Liver (tissue), 9 donors: Measurements from ENCODE around the gene PARP9. TPM values are rescaled to one million over a fixed set of nuclear protein-coding genes. Genes with fewer than 3 reads are reported as not detected.

Source experiments
- DNase-seq: peaks from one replicate; pipeline ENCODE4 v3.0.0-alpha.2; 2017; ENCODE audit warnings: low spot score
- H3K27ac ChIP-seq, 2 donors: one replicate each; pipeline ENCODE4 v1.7.0; 2013; ENCODE audit warnings: inconsistent platforms in 2 of 2, low read length in 2 of 2, control low read depth in 1 of 2, low read depth in 1 of 2, mild to moderate bottlenecking in 1 of 2
- H3K27me3 ChIP-seq, 4 donors: one replicate each; pipeline versions ENCODE4 v1.6.1 to v1.7.0; 2013; ENCODE audit warnings: low read length in 3 of 4, inconsistent platforms in 1 of 4, mild to moderate bottlenecking in 1 of 4, moderate library complexity in 1 of 4; ENCODE audit not compliant: control insufficient read depth in 4 of 4, insufficient read depth in 4 of 4
- H3K36me3 ChIP-seq, 4 donors: one replicate each; pipeline versions ENCODE4 v1.6.1 to v1.7.0; 2013; ENCODE audit warnings: low read length in 3 of 4, mild to moderate bottlenecking in 3 of 4, low read depth in 1 of 4, moderate library complexity in 1 of 4; ENCODE audit not compliant: control insufficient read depth in 4 of 4, insufficient read depth in 3 of 4
- H3K4me1 ChIP-seq, 4 donors: one replicate each; pipeline versions ENCODE4 v1.6.1 to v1.7.0; 2013; ENCODE audit warnings: low read length in 3 of 4, mild to moderate bottlenecking in 3 of 4, moderate library complexity in 1 of 4; ENCODE audit not compliant: control insufficient read depth in 4 of 4, insufficient read depth in 4 of 4
- H3K4me3 ChIP-seq, 3 donors: one replicate each; pipeline versions ENCODE4 v1.6.1 to v1.7.0; 2013; ENCODE audit warnings: low read length in 3 of 3, control low read depth in 1 of 3, low read depth in 1 of 3, mild to moderate bottlenecking in 1 of 3
- H3K9ac ChIP-seq, 2 donors: one replicate each; pipeline ENCODE4 v1.7.0; 2013; ENCODE audit warnings: low read length in 2 of 2, mild to moderate bottlenecking in 2 of 2, moderate library complexity in 2 of 2, control low read depth in 1 of 2, low read depth in 1 of 2
- H3K9me3 ChIP-seq, 4 donors: one replicate each; pipeline versions ENCODE4 v1.6.1 to v1.7.0; 2013; ENCODE audit warnings: low read length in 3 of 4; ENCODE audit not compliant: control insufficient read depth in 4 of 4
- ATF3 ChIP-seq: IDR thresholded peaks from 2 replicates; pipeline ENCODE4 v1.6.1; 2016; ENCODE audit warnings: antibody characterized with exemption
- CTCF ChIP-seq: fragments of 150-350 bp; IDR thresholded peaks from 2 replicates; pipeline ENCODE4 v1.5.1; 2017; ENCODE audit warnings: improper control_type of control experiment, low read depth, low read length; ENCODE audit not compliant: missing input control
- EGR1 ChIP-seq, 2 donors: IDR thresholded peaks; 2 replicates each; pipeline ENCODE4 v1.6.1; 2016 to 2018; ENCODE audit warnings: antibody characterized with exemption in 2 of 2, low read depth in 2 of 2
- FOXA1 ChIP-seq: IDR thresholded peaks from 2 replicates; pipeline ENCODE4 v1.6.1; 2016; ENCODE audit warnings: antibody characterized with exemption
- FOXA2 ChIP-seq: IDR thresholded peaks from 2 replicates; pipeline ENCODE4 v1.6.1; 2016; ENCODE audit warnings: antibody characterized with exemption
- GABPA ChIP-seq, 2 donors: IDR thresholded peaks in 1 of 2; conservative IDR thresholded peaks in 1 of 2; 2 replicates each; pipeline ENCODE4 v1.6.1; 2016; ENCODE audit warnings: antibody characterized with exemption in 2 of 2, mild to moderate bottlenecking in 1 of 2, moderate library complexity in 1 of 2
- HNF4A ChIP-seq, 2 donors: conservative IDR thresholded peaks; 2 replicates each; pipeline ENCODE4 v1.6.1; 2016; ENCODE audit warnings: antibody characterized with exemption in 2 of 2, mild to moderate bottlenecking in 2 of 2
- HNF4G ChIP-seq: IDR thresholded peaks from 2 replicates; pipeline ENCODE4 v1.6.1; 2016; ENCODE audit warnings: antibody characterized with exemption
- JUND ChIP-seq, 2 donors: IDR thresholded peaks; 2 replicates each; pipeline ENCODE4 v1.6.1; 2016; ENCODE audit warnings: antibody characterized with exemption in 2 of 2
- MAX ChIP-seq: IDR thresholded peaks from 2 replicates; pipeline ENCODE4 v1.6.1; 2016; ENCODE audit warnings: antibody characterized with exemption
- NR2F2 ChIP-seq: IDR thresholded peaks from 2 replicates; pipeline ENCODE4 v1.6.1; 2016; ENCODE audit warnings: antibody characterized with exemption
- RAD21 ChIP-seq, 2 donors: IDR thresholded peaks; 2 replicates each; pipeline ENCODE4 v1.6.1; 2016; ENCODE audit warnings: antibody characterized with exemption in 2 of 2, mild to moderate bottlenecking in 2 of 2
- REST ChIP-seq: IDR thresholded peaks from 2 replicates; pipeline ENCODE4 v1.6.1; 2016; ENCODE audit warnings: antibody characterized with exemption, mild to moderate bottlenecking
- RXRA ChIP-seq, 2 donors: IDR thresholded peaks; 2 replicates each; pipeline ENCODE4 v1.6.1; 2017 to 2018; ENCODE audit warnings: antibody characterized with exemption in 2 of 2, mild to moderate bottlenecking in 1 of 2
- SP1 ChIP-seq: IDR thresholded peaks from 2 replicates; pipeline ENCODE4 v1.6.1; 2018; ENCODE audit warnings: antibody characterized with exemption, mild to moderate bottlenecking
- TAF1 ChIP-seq: conservative IDR thresholded peaks from 2 replicates; pipeline ENCODE4 v1.6.1; 2016; ENCODE audit warnings: antibody characterized with exemption, mild to moderate bottlenecking
- YY1 ChIP-seq: IDR thresholded peaks from 2 replicates; pipeline ENCODE4 v1.6.1; 2016; ENCODE audit warnings: antibody characterized with exemption, mild to moderate bottlenecking
- ZBTB33 ChIP-seq: IDR thresholded peaks from 2 replicates; pipeline ENCODE4 v1.6.1; 2016; ENCODE audit warnings: antibody characterized with exemption
- WGBS: extraction: QIAGEN DNeasy Blood & Tissue Kit; methylation state at CpG from one replicate; pipeline ENCODE4 v1.1.7; 2013; 5-methylcytosine and 5-hydroxymethylcytosine counted together
- polyA plus RNA-seq, 2 donors: library from polyadenylated mRNA; stranded (reverse) in 1 of 2; unstranded in 1 of 2; fragments of 200-250 nt in 1 of 2; fragments of >200 nt in 1 of 2; fragmentation: Nextera tagmentation in 1 of 2; extraction: Ambion mirVana in 1 of 2; gene quantifications; one replicate each; pipeline versions ENCODE4 v1.2.1 to v1.2.3, GENCODE V29; 2013 to 2015
- total RNA-seq, 2 donors: library from RNA; depleted of rRNA; stranded (reverse); fragments of >200 nt; gene quantifications; one replicate each; pipeline ENCODE4 v1.2.3, GENCODE V29; 2014
- donor health status: healthy.
- donor health status: healthy.
- donor health status: healthy.
- donor health status: healthy.
- donor health status: healthy.

Gene PARP9
- total and polyA plus RNA-seq, 4 donors: 34.8 to 74.0 (median 48.9) TPM

- TF ChIP-seq HNF4A (conservative IDR thresholded peaks at IDR 0.05) (no peak), SP1 (no peak), FOXA1 (no peak), RXRA (IDR thresholded peaks at IDR 0.05) (no peak), GABPA (IDR thresholded peaks at IDR 0.05 in 1 of 2, conservative IDR thresholded peaks at IDR 0.05 in 1 of 2) (no peak), FOXA2 (no peak), ATF3 (no peak), HNF4G (no peak), REST (no peak), RAD21 (IDR thresholded peaks at IDR 0.05) (no peak), JUND (IDR thresholded peaks at IDR 0.05) (no peak), MAX (no peak), CTCF (no peak), ZBTB33 (no peak), YY1 (no peak), TAF1 (no peak), EGR1 (IDR thresholded peaks at IDR 0.05; ENCODE audit: low read depth in 2 of 2) (no peak), NR2F2 (no peak)
- H3K27ac ChIP-seq: no peak overlapping the region
- 98% methylated on average over 2 of the region's 2 CpGs for WGBS
- H3K27me3 ChIP-seq: no peaks in the 10 kb centered on the region
- no peaks in the 10 kb centered on the region for H3K4me1 ChIP-seq
- no peaks in the 10 kb centered on the region for H3K9me3 ChIP-seq
- no peak overlapping the region for H3K4me3 ChIP-seq
- H3K9ac ChIP-seq: no peak overlapping the region
- DNase-seq: no peak
- no peaks in the 10 kb centered on the region for H3K36me3 ChIP-seq
These were observed 26.5 kb upstream of the PARP9 start for GRCh38 chr3:122590610-122591009.
